ENCODE measurements around the gene CEP70.

The CEP70 gene

DNA sequence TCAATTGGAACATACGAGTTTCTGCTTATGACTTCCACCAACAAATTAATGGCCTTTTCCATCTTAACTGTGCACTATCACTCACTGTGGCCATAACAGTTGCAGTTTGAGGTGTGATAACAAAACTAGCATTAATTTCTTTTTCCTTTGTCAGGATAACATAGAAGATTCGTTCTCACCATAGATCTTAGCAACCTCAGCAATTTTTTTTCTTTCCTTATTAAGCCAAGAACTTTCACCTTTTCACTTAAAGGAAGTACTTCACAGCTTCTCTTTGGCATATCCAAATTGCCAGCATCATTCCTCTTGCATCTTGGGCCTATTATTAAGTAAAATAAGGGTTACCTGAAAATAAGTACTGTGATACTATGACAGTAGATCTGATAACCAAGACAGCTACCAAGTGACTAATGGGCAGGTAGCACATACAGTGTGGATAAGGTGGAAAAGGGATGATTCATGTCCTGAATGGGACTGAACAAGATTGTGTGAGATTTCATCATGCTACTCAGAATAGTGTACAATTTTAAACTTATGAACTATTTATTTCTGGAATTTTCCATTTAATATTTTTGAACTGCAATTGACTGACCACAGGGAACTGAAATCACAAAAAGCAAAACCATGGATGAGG lies 46.6 kb downstream of the CEP70 start:
- no peak for DNase-seq (ENCODE audit: low read depth in 1 of 2, low spot score in 1 of 2)
- Histone ChIP-seq H3K27ac (replicated peaks) (no peak overlapping the region), H3K4me3 (replicated peaks; ENCODE audit: insufficient read depth, low read length) (no peak overlapping the region), H3K27me3 (ENCODE audit: insufficient read depth, poor library complexity, severe bottlenecking) (no peaks in the 10 kb centered on the region)
- TF ChIP-seq SPI1 (IDR thresholded peaks at IDR 0.05; ENCODE audit: borderline replicate concordance, low read depth) (no peak), POLR2AphosphoS5 (IDR thresholded peaks at IDR 0.05; ENCODE audit: low read depth) (no peak), GABPA (IDR thresholded peaks at IDR 0.05; ENCODE audit: low read depth) (no peak)
- TF ChIP-seq, protein P1, sequence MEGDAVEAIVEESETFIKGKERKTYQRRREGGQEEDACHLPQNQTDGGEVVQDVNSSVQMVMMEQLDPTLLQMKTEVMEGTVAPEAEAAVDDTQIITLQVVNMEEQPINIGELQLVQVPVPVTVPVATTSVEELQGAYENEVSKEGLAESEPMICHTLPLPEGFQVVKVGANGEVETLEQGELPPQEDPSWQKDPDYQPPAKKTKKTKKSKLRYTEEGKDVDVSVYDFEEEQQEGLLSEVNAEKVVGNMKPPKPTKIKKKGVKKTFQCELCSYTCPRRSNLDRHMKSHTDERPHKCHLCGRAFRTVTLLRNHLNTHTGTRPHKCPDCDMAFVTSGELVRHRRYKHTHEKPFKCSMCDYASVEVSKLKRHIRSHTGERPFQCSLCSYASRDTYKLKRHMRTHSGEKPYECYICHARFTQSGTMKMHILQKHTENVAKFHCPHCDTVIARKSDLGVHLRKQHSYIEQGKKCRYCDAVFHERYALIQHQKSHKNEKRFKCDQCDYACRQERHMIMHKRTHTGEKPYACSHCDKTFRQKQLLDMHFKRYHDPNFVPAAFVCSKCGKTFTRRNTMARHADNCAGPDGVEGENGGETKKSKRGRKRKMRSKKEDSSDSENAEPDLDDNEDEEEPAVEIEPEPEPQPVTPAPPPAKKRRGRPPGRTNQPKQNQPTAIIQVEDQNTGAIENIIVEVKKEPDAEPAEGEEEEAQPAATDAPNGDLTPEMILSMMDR (IDR thresholded peaks at IDR 0.05; ENCODE audit: insufficient read depth, low read length): no peak
- TF ChIP-seq, protein P2, sequence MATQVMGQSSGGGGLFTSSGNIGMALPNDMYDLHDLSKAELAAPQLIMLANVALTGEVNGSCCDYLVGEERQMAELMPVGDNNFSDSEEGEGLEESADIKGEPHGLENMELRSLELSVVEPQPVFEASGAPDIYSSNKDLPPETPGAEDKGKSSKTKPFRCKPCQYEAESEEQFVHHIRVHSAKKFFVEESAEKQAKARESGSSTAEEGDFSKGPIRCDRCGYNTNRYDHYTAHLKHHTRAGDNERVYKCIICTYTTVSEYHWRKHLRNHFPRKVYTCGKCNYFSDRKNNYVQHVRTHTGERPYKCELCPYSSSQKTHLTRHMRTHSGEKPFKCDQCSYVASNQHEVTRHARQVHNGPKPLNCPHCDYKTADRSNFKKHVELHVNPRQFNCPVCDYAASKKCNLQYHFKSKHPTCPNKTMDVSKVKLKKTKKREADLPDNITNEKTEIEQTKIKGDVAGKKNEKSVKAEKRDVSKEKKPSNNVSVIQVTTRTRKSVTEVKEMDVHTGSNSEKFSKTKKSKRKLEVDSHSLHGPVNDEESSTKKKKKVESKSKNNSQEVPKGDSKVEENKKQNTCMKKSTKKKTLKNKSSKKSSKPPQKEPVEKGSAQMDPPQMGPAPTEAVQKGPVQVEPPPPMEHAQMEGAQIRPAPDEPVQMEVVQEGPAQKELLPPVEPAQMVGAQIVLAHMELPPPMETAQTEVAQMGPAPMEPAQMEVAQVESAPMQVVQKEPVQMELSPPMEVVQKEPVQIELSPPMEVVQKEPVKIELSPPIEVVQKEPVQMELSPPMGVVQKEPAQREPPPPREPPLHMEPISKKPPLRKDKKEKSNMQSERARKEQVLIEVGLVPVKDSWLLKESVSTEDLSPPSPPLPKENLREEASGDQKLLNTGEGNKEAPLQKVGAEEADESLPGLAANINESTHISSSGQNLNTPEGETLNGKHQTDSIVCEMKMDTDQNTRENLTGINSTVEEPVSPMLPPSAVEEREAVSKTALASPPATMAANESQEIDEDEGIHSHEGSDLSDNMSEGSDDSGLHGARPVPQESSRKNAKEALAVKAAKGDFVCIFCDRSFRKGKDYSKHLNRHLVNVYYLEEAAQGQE (IDR thresholded peaks at IDR 0.05; ENCODE audit: insufficient replicate concordance, low read depth): no peak

DNA sequence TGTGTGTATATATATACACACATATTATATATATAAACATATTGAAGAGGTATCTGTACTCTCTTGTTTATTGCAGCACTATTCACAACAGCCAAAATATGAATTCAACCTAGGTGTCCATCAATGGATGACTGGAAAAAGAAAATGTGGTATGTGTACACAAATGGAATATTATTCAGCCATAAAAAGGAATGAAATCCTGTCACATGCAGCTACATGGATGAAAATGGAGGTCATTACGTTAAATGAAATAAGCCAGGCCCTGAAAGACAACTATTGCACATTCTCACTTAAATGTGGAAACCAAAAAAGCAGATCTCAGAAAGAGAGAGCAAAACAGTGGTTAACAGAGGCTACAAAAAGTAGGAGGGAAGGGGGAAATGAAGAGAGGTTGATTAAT lies 49.5 kb downstream of the CEP70 start:
- TF ChIP-seq, protein P1 (IDR thresholded peaks at IDR 0.05; ENCODE audit: insufficient read depth, low read length): no peak
- TF ChIP-seq GABPA (IDR thresholded peaks at IDR 0.05; ENCODE audit: low read depth) (no peak), POLR2AphosphoS5 (IDR thresholded peaks at IDR 0.05; ENCODE audit: low read depth) (no peak), SPI1 (IDR thresholded peaks at IDR 0.05; ENCODE audit: borderline replicate concordance, low read depth) (no peak)
- TF ChIP-seq, protein P2 (IDR thresholded peaks at IDR 0.05; ENCODE audit: insufficient replicate concordance, low read depth): no peak
- no peaks in the 10 kb centered on the region for H3K27me3 ChIP-seq (ENCODE audit: insufficient read depth, poor library complexity, severe bottlenecking)
- no peak for DNase-seq (ENCODE audit: low read depth in 1 of 2, low spot score in 1 of 2)

DNA sequence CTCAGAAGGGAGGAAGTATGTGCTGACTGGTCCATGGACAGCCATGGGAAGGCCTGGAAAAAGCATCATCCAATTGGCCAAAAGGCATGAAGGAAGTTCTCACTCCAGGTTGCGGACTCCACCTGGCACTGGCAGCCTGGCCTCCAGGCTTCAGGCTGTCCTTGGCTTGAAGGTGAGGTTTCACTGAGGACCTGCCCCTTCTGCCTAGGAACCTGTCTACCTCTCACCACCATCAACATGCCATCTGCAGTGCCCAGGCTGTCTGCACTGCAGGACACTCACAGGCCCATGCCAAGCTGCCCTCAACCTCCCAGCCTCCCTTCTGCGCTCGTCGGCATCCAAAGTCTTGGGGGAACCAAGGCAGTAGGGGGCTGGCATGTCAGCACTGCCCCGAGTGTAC lies 51.1 kb downstream of the CEP70 start:
- Histone ChIP-seq H3K27me3 (ENCODE audit: insufficient read depth, poor library complexity, severe bottlenecking) (no peaks in the 10 kb centered on the region), H3K4me3 (replicated peaks; ENCODE audit: insufficient read depth, low read length) (no peak overlapping the region), H3K27ac (replicated peaks) (no peak overlapping the region)
- no peak for DNase-seq (ENCODE audit: low read depth in 1 of 2, low spot score in 1 of 2)
- TF ChIP-seq, protein P2 (IDR thresholded peaks at IDR 0.05; ENCODE audit: insufficient replicate concordance, low read depth): no peak
- TF ChIP-seq GABPA (IDR thresholded peaks at IDR 0.05; ENCODE audit: low read depth) (no peak), POLR2AphosphoS5 (IDR thresholded peaks at IDR 0.05; ENCODE audit: low read depth) (no peak), SPI1 (IDR thresholded peaks at IDR 0.05; ENCODE audit: borderline replicate concordance, low read depth) (no peak)
- TF ChIP-seq, protein P1 (IDR thresholded peaks at IDR 0.05; ENCODE audit: insufficient read depth, low read length): no peak

More for the DNA sequence above, 49.5 kb downstream of the CEP70 start:
- no peak overlapping the region for H3K27ac ChIP-seq (replicated peaks)
- no peak overlapping the region for H3K4me3 ChIP-seq (replicated peaks; ENCODE audit: insufficient read depth, low read length)
